IPS-18c (cell line): Measurements from ENCODE around the gene ZNF385B.
"Not testable (repeated sequence)": the region's sequence is repeated elsewhere in the genome, so short reads cannot be mapped to it uniquely, and the experiment has no call there.

Experiments
- H3K4me3 ChIP-seq: 2 replicates; pipeline ENCODE4 v1.7.0; 2013; ENCODE audit warnings: low read depth, mild to moderate bottlenecking, low read length, moderate library complexity; ENCODE audit not compliant: insufficient read depth
- H3K9me3 ChIP-seq: one replicate; pipeline ENCODE4 v1.6.1; 2013; ENCODE audit warnings: mild to moderate bottlenecking, low read length, moderate library complexity; ENCODE audit not compliant: control insufficient read depth, insufficient read depth

ZNF385B gene

GRCh38 chr2:179785902-179786301 is 75.5 kb downstream of the ZNF385B start:
- no peaks in the 10 kb centered on the region for H3K9me3 ChIP-seq
- H3K4me3 ChIP-seq: no peak overlapping the region

GRCh38 chr2:179782346-179782745 is 79.1 kb downstream of the ZNF385B start:
- H3K9me3 ChIP-seq, H3K4me3 ChIP-seq: not testable (repeated sequence)

DNA sequence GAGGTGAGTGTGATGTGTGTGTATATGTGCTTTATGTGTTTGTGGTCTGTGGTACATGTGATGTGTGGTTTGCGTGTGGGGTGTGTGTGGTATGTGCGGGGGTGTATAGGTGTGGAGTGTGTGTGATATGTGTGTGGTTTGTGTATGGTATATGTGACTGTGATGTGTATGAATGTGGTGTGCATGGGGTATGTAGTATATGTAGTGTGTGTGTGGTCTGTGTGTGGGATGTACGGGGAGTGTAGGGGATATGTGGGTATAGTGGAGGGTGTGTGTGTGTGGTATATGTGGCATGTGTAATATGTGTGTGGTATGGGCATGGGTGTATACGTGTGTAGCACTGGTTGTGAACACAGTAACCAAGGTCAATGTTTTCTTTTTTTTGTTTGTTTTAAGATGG is 87.4 kb downstream of the ZNF385B start:
- H3K4me3 ChIP-seq: no peak overlapping the region
- H3K9me3 ChIP-seq: peaks cover 2% of the 10 kb centered on the region

DNA sequence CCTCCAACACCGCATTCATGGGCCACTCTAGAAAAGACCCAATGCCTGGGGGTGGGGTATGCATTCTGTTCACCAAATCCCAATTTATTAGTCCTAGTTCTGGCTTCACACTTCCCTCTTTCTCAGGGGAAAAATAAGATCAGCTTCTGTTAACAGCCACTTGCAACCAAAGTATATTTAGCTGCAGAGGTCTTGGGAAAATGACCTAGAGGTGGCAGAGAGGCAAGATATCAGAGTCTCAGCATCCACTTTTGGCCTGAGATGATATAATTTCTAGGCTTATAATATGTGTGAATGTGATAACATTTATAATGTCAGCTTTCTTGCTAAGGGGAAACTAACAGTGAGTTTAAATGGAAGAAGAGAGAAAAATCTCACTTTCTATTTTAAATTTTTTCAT is 89.1 kb downstream of the ZNF385B start:
- Histone ChIP-seq H3K4me3 (no peak overlapping the region), H3K9me3 (peaks cover 2% of the 10 kb centered on the region)

DNA sequence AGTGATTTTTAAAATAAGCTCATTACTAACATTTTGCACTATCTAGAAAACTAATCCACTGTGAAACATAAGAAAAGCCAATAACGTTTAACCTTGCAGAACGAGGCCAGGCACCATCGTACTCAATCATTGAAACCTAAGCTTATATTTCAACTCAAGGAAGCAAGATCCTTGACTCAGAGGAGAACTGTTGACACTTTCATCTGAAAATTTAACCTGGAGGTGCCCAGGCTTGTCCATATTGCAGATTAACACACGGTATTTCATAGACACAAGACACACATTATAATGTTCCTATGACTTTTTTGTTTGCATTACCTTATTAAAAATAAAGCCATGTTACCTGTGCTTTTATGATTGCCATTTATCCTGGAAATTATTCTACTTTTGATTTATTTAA is 89.6 kb downstream of the ZNF385B start:
- H3K9me3 ChIP-seq: peaks cover 2% of the 10 kb centered on the region
- H3K4me3 ChIP-seq: no peak overlapping the region

GRCh38 chr2:179770029-179770428 is 91.4 kb downstream of the ZNF385B start:
- Histone ChIP-seq H3K9me3 (peaks cover 2% of the 10 kb centered on the region), H3K4me3 (no peak overlapping the region)

GRCh38 chr2:179769323-179769722 is 92.1 kb downstream of the ZNF385B start:
- Histone ChIP-seq H3K9me3 (peaks cover 2% of the 10 kb centered on the region), H3K4me3 (no peak overlapping the region)

DNA sequence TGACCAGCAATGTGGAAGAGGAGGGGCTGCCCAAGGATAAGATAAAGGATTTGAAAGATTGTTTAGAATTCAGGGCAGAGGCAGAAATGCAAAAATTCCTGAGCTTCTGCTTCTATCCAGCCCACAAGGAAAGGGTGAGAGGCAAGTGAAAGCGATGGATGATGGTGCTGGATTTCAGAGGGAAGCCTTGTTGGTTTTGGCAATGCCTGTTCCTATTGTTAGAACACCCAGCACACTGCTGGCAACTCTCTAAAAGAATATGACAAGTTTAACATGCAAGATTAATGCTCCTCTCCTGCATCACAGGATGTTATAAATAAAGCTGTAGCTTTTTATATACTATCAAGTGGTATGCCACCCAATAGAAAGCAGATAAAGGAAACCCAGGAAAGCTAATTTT is 92.6 kb downstream of the ZNF385B start:
- no peak overlapping the region for H3K4me3 ChIP-seq
- H3K9me3 ChIP-seq: peaks cover 2% of the 10 kb centered on the region

GRCh38 chr2:179765666-179766065 is 95.7 kb downstream of the ZNF385B start:
- Histone ChIP-seq H3K9me3 (no peaks in the 10 kb centered on the region), H3K4me3 (no peak overlapping the region)

DNA sequence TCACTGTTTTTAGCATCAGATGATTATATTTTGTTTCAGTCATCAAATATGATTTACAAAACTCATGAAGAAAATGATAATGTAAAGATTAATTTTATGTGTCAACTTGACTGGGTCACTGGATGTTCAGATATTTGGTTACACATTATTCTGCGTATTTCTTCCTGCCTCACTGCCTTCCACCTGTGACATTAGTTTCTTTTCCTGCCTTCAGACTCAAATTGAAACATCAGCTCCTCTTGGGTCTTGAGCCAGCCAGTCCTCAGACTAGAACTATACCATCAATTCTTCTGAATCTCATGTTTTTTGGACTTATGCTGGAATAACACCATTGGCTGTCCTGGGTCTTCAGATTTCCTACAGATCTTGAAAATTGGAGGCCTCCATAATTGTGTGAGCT is 96.7 kb downstream of the ZNF385B start:
- no peak overlapping the region for H3K4me3 ChIP-seq
- H3K9me3 ChIP-seq: no peaks in the 10 kb centered on the region

GRCh38 chr2:179758636-179759035 is 102.8 kb downstream of the ZNF385B start:
- no peak overlapping the region for H3K4me3 ChIP-seq
- H3K9me3 ChIP-seq: no peaks in the 10 kb centered on the region

- no peak overlapping the region for H3K4me3 ChIP-seq
- H3K9me3 ChIP-seq: no peaks in the 10 kb centered on the region
Measured at GRCh38 chr2:179751163-179751809, 110.1 kb downstream of the ZNF385B start.

GRCh38 chr2:179749210-179749609 is 112.2 kb downstream of the ZNF385B start:
- Histone ChIP-seq H3K4me3 (no peak overlapping the region), H3K9me3 (no peaks in the 10 kb centered on the region)

GRCh38 chr2:179746981-179747380 is 114.4 kb downstream of the ZNF385B start:
- no peak overlapping the region for H3K4me3 ChIP-seq
- H3K9me3 ChIP-seq: no peaks in the 10 kb centered on the region

DNA sequence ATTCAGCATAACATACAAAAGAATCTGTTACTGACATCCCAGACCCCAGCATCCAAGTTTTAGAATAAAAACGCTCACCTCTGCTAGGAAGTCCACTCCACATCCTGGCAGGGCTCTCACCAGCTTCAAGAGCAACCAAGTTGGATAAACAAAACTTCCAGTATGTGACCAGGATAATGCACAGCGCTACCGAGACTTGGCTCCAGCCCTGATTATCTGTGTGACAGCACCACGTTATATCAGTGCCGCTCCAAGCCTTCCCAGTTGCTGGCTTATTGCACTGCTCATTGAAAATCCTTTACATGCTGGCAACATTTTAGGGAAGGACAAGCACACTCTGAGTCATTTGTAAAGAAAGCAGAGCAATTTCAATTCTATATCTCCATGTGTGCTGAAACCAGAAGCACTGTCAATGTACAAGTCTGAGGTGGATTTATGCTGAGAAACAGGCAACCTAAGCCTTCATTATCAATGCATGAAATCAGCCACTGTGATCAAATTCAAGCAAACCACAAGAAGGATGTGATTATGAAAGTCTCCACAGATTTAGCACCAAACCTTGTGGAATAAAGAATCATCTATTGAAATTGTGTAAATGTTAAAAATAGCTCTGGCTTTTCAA is 115.7 kb downstream of the ZNF385B start:
- H3K9me3 ChIP-seq: no peaks in the 10 kb centered on the region
- H3K4me3 ChIP-seq: no peak overlapping the region

GRCh38 chr2:179744401-179744800 is 117.0 kb downstream of the ZNF385B start:
- no peak overlapping the region for H3K4me3 ChIP-seq
- H3K9me3 ChIP-seq: no peaks in the 10 kb centered on the region

DNA sequence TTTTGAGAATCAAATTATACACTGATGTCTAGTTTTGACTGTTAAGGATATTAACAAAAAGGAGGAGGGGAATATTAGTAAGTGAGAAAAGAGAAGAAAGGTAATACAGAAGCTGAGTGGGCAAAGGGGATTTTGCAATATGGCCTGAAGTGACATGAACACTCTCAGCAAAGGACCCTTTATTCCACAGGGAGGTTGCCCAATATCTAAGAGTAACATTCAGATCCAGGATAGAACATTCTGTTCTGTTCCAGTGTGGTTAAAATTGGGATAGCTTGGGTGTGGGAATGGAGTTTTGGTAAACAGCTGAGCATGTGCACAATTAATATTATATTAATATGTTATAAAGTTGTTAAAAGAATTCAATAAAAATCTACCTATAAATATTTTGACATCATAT is 120.1 kb downstream of the ZNF385B start:
- Histone ChIP-seq H3K9me3 (no peaks in the 10 kb centered on the region), H3K4me3 (no peak overlapping the region)

GRCh38 chr2:179729966-179730365 is 131.4 kb downstream of the ZNF385B start:
- H3K9me3 ChIP-seq: no peaks in the 10 kb centered on the region

More at GRCh38 chr2:179729966-179730365, 131.4 kb downstream of the ZNF385B start:
- H3K4me3 ChIP-seq: no peak overlapping the region
